Transverse colon (tissue), 4 donors: ENCODE results near the gene MEGF8.

Experiments used
- CTCF ChIP-seq, 5 experiments: fragments of 200-600 bp in 3 of 5; fragments of 450-650 bp in 2 of 5; sonication (generic) in 3 of 5; IDR thresholded peaks; 1 replicate in 2 of 5; 2 replicates in 3 of 5; pipeline ENCODE4 v1.5.1; 2016 to 2017; ENCODE audit warnings: antibody characterized with exemption in 5 of 5, inconsistent platforms in 3 of 5, mild to moderate bottlenecking in 2 of 5, moderate library complexity in 1 of 5
- POLR2A ChIP-seq: fragments of 450-650 bp; IDR thresholded peaks from one replicate; pipeline ENCODE4 v1.6.1; 2016; ENCODE audit warnings: antibody characterized with exemption, mild to moderate bottlenecking, moderate library complexity
- POLR2AphosphoS5 ChIP-seq, 3 donors: sonication (generic); formaldehyde crosslinking; IDR thresholded peaks; one replicate each; pipeline ENCODE4 v1.6.1; 2016; ENCODE audit warnings: antibody characterized with exemption in 3 of 3

- TF ChIP-seq CTCF (IDR thresholded peaks at IDR 0.05) (no peak), POLR2A (no peak), POLR2AphosphoS5 (IDR thresholded peaks at IDR 0.05) (no peak)
These were observed 42.9 kb downstream of the MEGF8 start for GRCh38 chr19:42368360-42368759.
